ENCODE measurements around the gene C4orf17. TPM values are rescaled to one million over a fixed set of nuclear protein-coding genes. Genes with fewer than 3 reads are reported as not detected.

The C4orf17 gene
- not detected in 5 replicates for total RNA-seq (2022; extraction: Qiagen RNA extraction)

DNA sequence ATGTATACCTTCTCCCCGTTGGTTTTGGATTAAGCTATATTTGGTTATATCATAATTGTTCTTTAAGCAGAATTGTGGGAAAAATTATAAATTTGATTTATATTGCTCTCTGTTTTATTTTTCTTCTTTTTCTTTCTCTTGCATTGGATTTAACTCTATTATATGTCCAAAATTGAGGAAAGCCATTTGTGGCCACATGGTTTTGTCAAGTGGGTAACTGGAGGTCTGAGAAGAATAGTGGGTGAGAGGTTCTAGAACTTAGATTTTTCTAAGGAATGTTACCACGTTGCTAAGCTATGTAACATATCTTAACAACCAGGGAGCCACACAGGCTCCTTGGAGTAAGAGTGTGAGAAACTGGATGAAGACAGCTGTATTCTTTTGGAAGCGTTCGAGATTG is at the start of gene C4orf17:
Gene C4orf17, plus strand, starts transcription at position 301 of the 400 bp plus-strand sequence. CDS start 2,061 bp downstream, outside the sequence.

DNA sequence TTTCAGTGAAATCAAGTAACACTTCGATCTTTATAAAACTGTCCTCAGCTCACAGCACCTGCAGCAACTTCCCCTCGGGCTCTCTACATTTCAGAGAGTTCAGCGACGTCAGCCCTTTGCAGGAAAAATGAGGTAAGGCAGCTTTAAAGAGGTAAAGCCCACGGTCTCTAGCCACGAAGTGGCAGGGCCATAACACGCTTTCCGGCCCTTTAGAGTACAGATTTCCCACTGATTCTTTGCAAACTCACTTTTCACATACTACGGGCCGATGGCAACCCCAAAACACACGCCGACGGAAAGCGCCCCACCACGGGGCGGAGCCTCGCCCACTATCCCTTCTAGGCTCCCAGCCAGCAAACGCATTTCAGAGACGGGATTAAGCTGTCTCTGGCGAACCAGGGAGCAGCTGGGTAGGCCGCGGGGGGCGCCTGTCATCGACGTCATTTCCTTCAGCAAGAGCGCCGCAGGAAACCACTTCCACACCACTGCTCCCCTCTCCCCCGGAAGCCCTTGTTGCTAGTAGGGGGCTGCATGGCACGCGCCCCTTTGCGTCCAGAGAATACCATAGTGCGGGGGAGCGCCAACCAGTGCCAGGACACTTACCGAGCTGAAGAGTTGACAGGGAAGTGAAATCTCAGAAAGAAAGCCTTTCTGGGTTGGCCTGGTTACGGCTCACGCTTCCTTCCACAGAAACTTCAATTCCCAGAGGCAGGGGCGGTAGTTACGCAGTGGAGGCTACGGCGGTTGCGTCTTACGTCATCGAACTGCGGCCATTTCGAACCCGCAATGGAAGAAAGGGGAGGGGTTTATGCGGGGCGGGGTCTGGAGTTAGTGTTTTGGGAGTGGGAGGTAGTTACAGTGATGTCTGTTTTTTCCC is 52.7 kb downstream of the C4orf17 start, which contains the start of gene TRMT10A:
Gene TRMT10A, minus strand, starts transcription at position 730 of the 877 bp plus-strand sequence. CDS start 4,701 bp downstream, outside the sequence.

DNA sequence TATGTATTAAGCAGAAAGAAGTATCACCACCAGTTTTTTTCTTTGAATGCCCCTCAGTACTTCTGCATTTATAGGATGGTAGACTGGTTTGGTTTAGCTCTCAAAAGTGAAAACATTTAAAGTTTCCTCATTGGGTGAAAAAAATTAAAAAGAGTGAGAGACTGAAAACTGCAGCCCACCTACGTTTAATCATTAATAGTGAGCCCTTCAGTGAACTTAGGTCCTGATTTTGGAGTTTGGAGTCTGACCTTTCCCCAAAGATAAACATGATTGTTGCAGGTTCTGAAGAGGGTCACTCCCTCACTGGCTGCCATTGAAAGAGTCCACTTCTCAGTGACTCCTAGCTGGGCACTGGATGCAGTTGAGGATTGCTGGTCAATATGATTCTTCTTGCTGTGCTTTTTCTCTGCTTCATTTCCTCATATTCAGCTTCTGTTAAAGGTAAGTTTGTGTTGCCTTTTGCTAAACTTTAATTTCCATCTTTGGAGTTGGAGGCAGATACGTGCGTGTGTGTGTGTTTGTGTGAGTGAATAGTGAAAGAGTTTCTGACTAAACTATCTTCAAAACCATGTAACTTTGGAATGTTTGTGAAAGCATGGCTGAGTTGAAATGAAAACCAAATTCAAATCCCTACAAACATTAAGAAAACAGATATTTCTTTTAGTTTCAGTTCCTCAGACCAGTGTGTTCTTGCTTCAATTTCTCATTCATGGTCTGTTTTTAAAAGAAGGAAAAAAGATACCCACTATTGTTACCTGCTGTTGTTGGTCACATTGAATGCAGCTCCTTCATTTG is 63.9 kb downstream of the C4orf17 start, which contains the start of gene MTTP:
Gene MTTP, plus strand, starts transcription at position 295 of the 795 bp plus-strand sequence. Its CDS starts 86 bp downstream, at position 381.

Other genes with a start within 250 kb of the C4orf17 start
- gene ADH1A, start 220.0 kb upstream of the C4orf17 start, total RNA-seq (2022; extraction: Qiagen RNA extraction): not detected in 5 replicates
- gene ADH1B, start 189.6 kb upstream of the C4orf17 start, total RNA-seq (2022; extraction: Qiagen RNA extraction): not detected in 5 replicates
- gene ADH1C, start 158.3 kb upstream of the C4orf17 start, total RNA-seq (2022; extraction: Qiagen RNA extraction): not detected in 5 replicates
- not detected in 5 replicates for gene ADH7, start 75.7 kb upstream of the C4orf17 start, total RNA-seq (2022; extraction: Qiagen RNA extraction)
- 2.9 to 5.2 TPM (median 3.7 TPM) in 5 replicates for gene TRMT10A, start 53.0 kb downstream of the C4orf17 start, total RNA-seq (2022; extraction: Qiagen RNA extraction)
- gene MTTP, start 63.8 kb downstream of the C4orf17 start, total RNA-seq (2022; extraction: Qiagen RNA extraction): not detected in 5 replicates
- not detected in 5 replicates for gene C4orf54, start 146.8 kb downstream of the C4orf17 start, total RNA-seq (2022; extraction: Qiagen RNA extraction)